ENCODE results near the gene HEPACAM. TPM values are rescaled to one million over a fixed set of nuclear protein-coding genes. Genes with fewer than 3 reads are reported as not detected.

The HEPACAM gene
- total RNA-seq, 1 experiment from 2014 or later: not detected

DNA sequence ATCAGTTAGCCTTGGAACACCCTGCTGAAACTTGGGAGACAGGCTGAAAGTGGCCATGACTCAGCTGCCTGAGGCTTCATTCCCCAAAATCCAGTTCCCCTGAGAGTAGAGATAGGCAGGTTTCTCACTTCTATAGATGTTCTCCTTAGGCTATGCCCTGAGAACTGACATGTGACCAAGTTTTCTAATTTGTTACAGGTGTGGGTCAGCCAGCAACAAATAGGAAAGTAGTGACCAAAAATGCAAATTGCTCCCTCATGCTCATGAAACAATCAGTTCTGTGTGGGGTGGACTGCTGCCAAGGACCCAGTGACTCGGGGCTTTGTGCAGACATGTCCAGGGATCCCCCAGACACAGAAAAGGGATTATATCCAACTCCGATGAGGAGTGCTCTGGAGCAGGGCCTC is 10.9 kb upstream of the HEPACAM start:
- no peak overlapping the region for H3K56ac ChIP-seq (ENCODE audit: insufficient read length, low read depth, low read length)
- no peaks in the 10 kb centered on the region for H3K27me3 ChIP-seq (ENCODE audit: insufficient read depth, low read length)
- no peak overlapping the region for H3K4ac ChIP-seq (ENCODE audit: low read depth, low read length)
- H3K27ac ChIP-seq (ENCODE audit: insufficient read length, low read depth, low read length): no peak overlapping the region
- no peak overlapping the region for H4K5ac ChIP-seq (ENCODE audit: insufficient read length, low read depth, low read length)
- no peak overlapping the region for H3K27ac Mint-ChIP-seq
- H2BK120ac ChIP-seq (ENCODE audit: low read depth, low read length, poor library complexity, severe bottlenecking): no peak overlapping the region
- H2BK5ac ChIP-seq (ENCODE audit: insufficient read length, low read length): no peak overlapping the region
- no peak overlapping the region for H3K14ac ChIP-seq (ENCODE audit: insufficient read depth, low read length)
- no peak overlapping the region for H3K23ac ChIP-seq (ENCODE audit: insufficient read length, low read depth, low read length)
- no peak for DNase-seq
- no peak overlapping the region for H2AK5ac ChIP-seq (ENCODE audit: insufficient read length, low read length)
- H2AFZ ChIP-seq (ENCODE audit: low read length): no peak overlapping the region
- no peak overlapping the region for H4K91ac ChIP-seq (ENCODE audit: insufficient read length, low read depth, low read length)
- no peak overlapping the region for H4K8ac ChIP-seq (replicated peaks; ENCODE audit: insufficient read length, low read depth, low read length)
- H3K9me3 ChIP-seq (ENCODE audit: control insufficient read depth, low read depth, low read length): no peaks in the 10 kb centered on the region
- no peak overlapping the region for H2BK12ac ChIP-seq (ENCODE audit: insufficient read length, low read depth, low read length)
- no CpG with 5 or more reads among the region's 2 CpGs for WGBS (ENCODE audit: extremely low coverage, insufficient read length, low lambda C conversion rate)
- no peaks in the 10 kb centered on the region for H3K79me2 ChIP-seq (ENCODE audit: insufficient read depth, low read length)
- H3K4me1 ChIP-seq (ENCODE audit: insufficient read depth, low read length): no peaks in the 10 kb centered on the region
- H3K4me3 Mint-ChIP-seq: no peak overlapping the region
- H2BK20ac ChIP-seq (ENCODE audit: low read depth, low read length, poor library complexity, severe bottlenecking): no peak overlapping the region
- no peak overlapping the region for H3K4me2 ChIP-seq (ENCODE audit: insufficient read depth, insufficient read length, low read length)
- H3K9ac ChIP-seq (ENCODE audit: extremely low read depth, insufficient read length, low read length): no peak overlapping the region
- H3K9me3 Mint-ChIP-seq: peaks cover 0 to 7% of the 10 kb centered on the region in 2 experiments; a peak in 2 of 5 replicates
- H2BK15ac ChIP-seq (ENCODE audit: low read depth, low read length): no peak overlapping the region
- 0 out of 4 replicates have a peak, but pooled peaks cover 0 to 2% of the 10 kb centered on the region in 2 experiments for H3K4me1 Mint-ChIP-seq
- H3K27me3 Mint-ChIP-seq (ENCODE audit: low read depth): peaks cover 35% of the 10 kb centered on the region
- no peak overlapping the region for H3T11ph ChIP-seq (ENCODE audit: low read length)
- no peaks in the 10 kb centered on the region for H3K79me1 ChIP-seq (ENCODE audit: insufficient read depth, low read depth, low read length, poor library complexity, severe bottlenecking)
- TF ChIP-seq, protein P1, sequence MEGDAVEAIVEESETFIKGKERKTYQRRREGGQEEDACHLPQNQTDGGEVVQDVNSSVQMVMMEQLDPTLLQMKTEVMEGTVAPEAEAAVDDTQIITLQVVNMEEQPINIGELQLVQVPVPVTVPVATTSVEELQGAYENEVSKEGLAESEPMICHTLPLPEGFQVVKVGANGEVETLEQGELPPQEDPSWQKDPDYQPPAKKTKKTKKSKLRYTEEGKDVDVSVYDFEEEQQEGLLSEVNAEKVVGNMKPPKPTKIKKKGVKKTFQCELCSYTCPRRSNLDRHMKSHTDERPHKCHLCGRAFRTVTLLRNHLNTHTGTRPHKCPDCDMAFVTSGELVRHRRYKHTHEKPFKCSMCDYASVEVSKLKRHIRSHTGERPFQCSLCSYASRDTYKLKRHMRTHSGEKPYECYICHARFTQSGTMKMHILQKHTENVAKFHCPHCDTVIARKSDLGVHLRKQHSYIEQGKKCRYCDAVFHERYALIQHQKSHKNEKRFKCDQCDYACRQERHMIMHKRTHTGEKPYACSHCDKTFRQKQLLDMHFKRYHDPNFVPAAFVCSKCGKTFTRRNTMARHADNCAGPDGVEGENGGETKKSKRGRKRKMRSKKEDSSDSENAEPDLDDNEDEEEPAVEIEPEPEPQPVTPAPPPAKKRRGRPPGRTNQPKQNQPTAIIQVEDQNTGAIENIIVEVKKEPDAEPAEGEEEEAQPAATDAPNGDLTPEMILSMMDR (conservative IDR thresholded peaks at IDR 0.05): no peak
- H3K18ac ChIP-seq (ENCODE audit: insufficient read length, low read depth, low read length): no peak overlapping the region
- no peaks in the 10 kb centered on the region for H4K20me1 ChIP-seq (ENCODE audit: control insufficient read depth, insufficient read depth, insufficient read length)
- H3K23me2 ChIP-seq (ENCODE audit: insufficient read length, low read depth, low read length, poor library complexity, severe bottlenecking): no peaks in the 10 kb centered on the region
- no peaks in the 10 kb centered on the region for H3K36me3 Mint-ChIP-seq (ENCODE audit: insufficient read depth in 1 of 3, low read depth in 3 of 3)

All from H9 (cell line).